H1 (cell line): Measurements from ENCODE around the gene PNPLA1.

ENCODE experiments used
- ASH2L ChIP-seq: fragments of 200-600, 300-600 bp; sonication (generic); IDR thresholded peaks from one replicate; pipeline ENCODE4 v1.7.1; 2017; ENCODE audit warnings: low read length
- CBX8 ChIP-seq: fragments of 300-800, 300-1000 bp; sonication (generic); IDR thresholded peaks from 2 replicates; pipeline ENCODE4 v1.7.1; 2016; ENCODE audit warnings: low read depth, low read length, borderline replicate concordance
- CTCF ChIP-seq, 3 experiments: IDR thresholded peaks; 1 replicate in 2 of 3; 2 replicates in 1 of 3; pipeline versions ENCODE4 v1.5.1 to v1.6.1; 2011; ENCODE audit warnings: low read length in 3 of 3, mild to moderate bottlenecking in 3 of 3, inconsistent platforms in 2 of 3, low read depth in 1 of 3, moderate library complexity in 1 of 3; ENCODE audit not compliant: insufficient read depth in 1 of 3; ENCODE audit errors: control extremely low read depth in 1 of 3
- EZH2 ChIP-seq: fragments of 200-600 bp; sonication (generic); IDR thresholded peaks from 2 replicates; pipeline ENCODE4 v1.7.1; 2012; ENCODE audit warnings: low read depth, mild to moderate bottlenecking, moderate library complexity, low read length, inconsistent platforms; ENCODE audit not compliant: severe bottlenecking
- HDAC2 ChIP-seq, 2 experiments: fragments of 300-600 bp in 1 of 2; sonication (generic) in 1 of 2; IDR thresholded peaks; 2 replicates each; pipeline ENCODE4 v1.6.1; 2011 to 2012; ENCODE audit warnings: low read depth in 2 of 2, low read length in 2 of 2, mild to moderate bottlenecking in 2 of 2, moderate library complexity in 2 of 2, borderline replicate concordance in 1 of 2, inconsistent platforms in 1 of 2
- JUN ChIP-seq: IDR thresholded peaks from 2 replicates; pipeline ENCODE4 v1.6.1; 2011; ENCODE audit warnings: low read depth, mild to moderate bottlenecking, improper control_type of control experiment, low read length
- JUND ChIP-seq: IDR thresholded peaks from 2 replicates; pipeline ENCODE4 v1.6.1; 2011; ENCODE audit warnings: mild to moderate bottlenecking, improper control_type of control experiment, low read length
- KDM5A ChIP-seq: fragments of 200-600 bp; IDR thresholded peaks from 2 replicates; pipeline ENCODE4 v1.7.1; 2012; ENCODE audit warnings: mild to moderate bottlenecking, low read length, inconsistent platforms, mixed read lengths
- POLR2A ChIP-seq, 2 experiments: IDR thresholded peaks; 1 replicate in 1 of 2; 2 replicates in 1 of 2; pipeline ENCODE4 v1.6.1; 2011; ENCODE audit warnings: low read depth in 2 of 2, low read length in 2 of 2, mild to moderate bottlenecking in 2 of 2; ENCODE audit errors: control extremely low read depth in 1 of 2
- RAD21 ChIP-seq, 2 experiments: IDR thresholded peaks in 1 of 2; conservative IDR thresholded peaks in 1 of 2; 2 replicates each; pipeline ENCODE4 v1.6.1; 2011; ENCODE audit warnings: low read depth in 2 of 2, low read length in 2 of 2, improper control_type of control experiment in 1 of 2, inconsistent platforms in 1 of 2, mild to moderate bottlenecking in 1 of 2, moderate library complexity in 1 of 2
- RFX5 ChIP-seq: IDR thresholded peaks from 2 replicates; pipeline ENCODE4 v1.6.1; 2011; ENCODE audit warnings: low read depth, low read length, improper control_type of control experiment, borderline replicate concordance
- SP1 ChIP-seq: IDR thresholded peaks from 2 replicates; pipeline ENCODE4 v1.6.1; 2011; ENCODE audit warnings: low read depth, low read length
- SP2 ChIP-seq: IDR thresholded peaks from 2 replicates; pipeline ENCODE4 v1.6.1; 2012; ENCODE audit warnings: mild to moderate bottlenecking, low read length, inconsistent platforms
- TAF1 ChIP-seq: IDR thresholded peaks from 2 replicates; pipeline ENCODE4 v1.6.1; 2011; ENCODE audit warnings: mild to moderate bottlenecking, low read depth, low read length

GRCh38 chr6:36320475-36320874, 50.6 kb downstream of the PNPLA1 start:
- TF ChIP-seq CTCF (IDR thresholded peaks at IDR 0.05; ENCODE audit: control extremely low read depth in 1 of 3, insufficient read depth in 1 of 3, low read depth in 1 of 3, low read length in 3 of 3) (no peak), ASH2L (no peak), POLR2A (IDR thresholded peaks at IDR 0.05; ENCODE audit: control extremely low read depth in 1 of 2, low read depth in 2 of 2, low read length in 2 of 2) (no peak), EZH2 (no peak), CBX8 (no peak), RAD21 (IDR thresholded peaks at IDR 0.05 in 1 of 2, conservative IDR thresholded peaks at IDR 0.05 in 1 of 2; ENCODE audit: low read depth in 2 of 2, low read length in 2 of 2) (no peak), HDAC2 (IDR thresholded peaks at IDR 0.05; ENCODE audit: borderline replicate concordance in 1 of 2, low read depth in 2 of 2, low read length in 2 of 2) (no peak), TAF1 (no peak), SP1 (no peak), JUND (no peak), KDM5A (no peak), RFX5 (no peak), SP2 (no peak), JUN (no peak)
